H1 (cell line): ENCODE data around the gene LYVE1. TPM values are rescaled to one million over a fixed set of nuclear protein-coding genes. Genes with fewer than 3 reads are reported as not detected.

Source experiments
- CTCF ChIA-PET: fragments of 300-600 bp; sonication (Branson Sonifier 250); formaldehyde crosslinking; loops from one replicate; lab custom pipeline; 2021; ENCODE audit not compliant: partially characterized antibody; lab: Charles Lee
- POLR2A ChIA-PET: fragments of 300-600 bp; sonication (Branson Sonifier 250); formaldehyde crosslinking; loops from one replicate; lab custom pipeline; 2021; ENCODE audit warnings: inconsistent platforms; ENCODE audit not compliant: partially characterized antibody; lab: Charles Lee
- DNase-seq, 2 experiments: peaks; one replicate each; pipeline versions ENCODE4 v3.0.0 to v3.0.0-alpha.2; 2010 to 2022; ENCODE audit warnings: low spot score in 2 of 2, low read depth in 1 of 2, mixed read lengths in 1 of 2
- FAIRE-seq: peaks from 2 replicates; lab custom pipeline; 2011; peaks lifted over from hg19 to GRCh38; lab: Jason Lieb, UNC
- H2AFZ ChIP-seq: 2 replicates; pipeline ENCODE4 v1.8.1; 2012; ENCODE audit warnings: low read length, inconsistent platforms
- H2AK5ac ChIP-seq: 2 replicates; pipeline ENCODE4 v1.6.1; 2013; ENCODE audit warnings: low read depth, low read length
- H2BK120ac ChIP-seq: replicated peaks from 2 replicates; pipeline ENCODE3; 2013; ENCODE audit warnings: low read depth, low read length, inconsistent platforms
- H2BK12ac ChIP-seq: 2 replicates; pipeline ENCODE4 v1.6.1; 2013; ENCODE audit warnings: low read depth, low read length
- H2BK15ac ChIP-seq: 2 replicates; pipeline ENCODE4 v1.6.1; 2013; ENCODE audit warnings: low read length
- H2BK20ac ChIP-seq: 2 replicates; pipeline ENCODE4 v1.6.1; 2013; ENCODE audit warnings: low read length
- H2BK5ac ChIP-seq: 2 replicates; pipeline ENCODE4 v1.6.1; 2013; ENCODE audit warnings: low read depth, low read length
- H3K14ac ChIP-seq: 2 replicates; pipeline ENCODE4 v1.6.1; 2013; ENCODE audit warnings: inconsistent platforms; ENCODE audit not compliant: insufficient read length
- H3K18ac ChIP-seq: 2 replicates; pipeline ENCODE4 v1.6.1; 2013; ENCODE audit warnings: low read length; ENCODE audit errors: extremely low read depth
- H3K23ac ChIP-seq: 2 replicates; pipeline ENCODE4 v1.6.1; 2013; ENCODE audit warnings: inconsistent platforms; ENCODE audit not compliant: insufficient read length
- H3K23me2 ChIP-seq: 2 replicates; pipeline ENCODE4 v1.6.1; 2013; ENCODE audit warnings: low read depth, low read length
- H3K27ac ChIP-seq: 2 replicates; pipeline ENCODE4 v1.6.1; 2011; ENCODE audit warnings: low read depth, low read length, inconsistent platforms
- H3K27me3 ChIP-seq, 4 experiments: replicated peaks in 1 of 4; 1 replicate in 1 of 4; 2 replicates in 3 of 4; pipeline versions ENCODE4 v1.6.1 to v1.8.1; 2011 to 2013; ENCODE audit warnings: low read length in 3 of 4, mild to moderate bottlenecking in 3 of 4, inconsistent platforms in 2 of 4, mixed read lengths in 2 of 4, moderate library complexity in 1 of 4; ENCODE audit not compliant: control insufficient read depth in 3 of 4, insufficient read depth in 3 of 4; ENCODE audit errors: extremely low read depth in 1 of 4
- H3K36me3 ChIP-seq, 4 experiments: 2 replicates each; pipeline versions ENCODE4 v1.6.1 to v1.8.1; 2011 to 2013; ENCODE audit warnings: mild to moderate bottlenecking in 4 of 4, low read length in 3 of 4, moderate library complexity in 2 of 4, control low read depth in 1 of 4, inconsistent platforms in 1 of 4; ENCODE audit not compliant: insufficient read depth in 4 of 4, control insufficient read depth in 2 of 4
- H3K4ac ChIP-seq: replicated peaks from 2 replicates; pipeline ENCODE3; 2013; ENCODE audit warnings: low read length, low read depth, mixed read lengths, inconsistent platforms; ENCODE audit not compliant: insufficient read length
- H3K4me1 ChIP-seq, 4 experiments: replicated peaks in 1 of 4; 1 replicate in 1 of 4; 2 replicates in 3 of 4; pipeline versions ENCODE4 v1.6.1 to v1.8.1; 2011 to 2013; ENCODE audit warnings: low read length in 3 of 4, inconsistent platforms in 2 of 4, mixed read lengths in 1 of 4; ENCODE audit not compliant: insufficient read depth in 4 of 4, control insufficient read depth in 3 of 4
- H3K4me2 ChIP-seq, 2 experiments: 2 replicates each; pipeline versions ENCODE4 v1.6.1 to v1.8.1; 2011 to 2013; ENCODE audit warnings: low read depth in 2 of 2, low read length in 2 of 2, control low read depth in 1 of 2, inconsistent platforms in 1 of 2, mild to moderate bottlenecking in 1 of 2; ENCODE audit not compliant: insufficient read depth in 1 of 2
- H3K4me3 ChIP-seq, 4 experiments: fragments of 200-600, 300-600 bp in 1 of 4; sonication (generic), shearing (Covaris generic), sonication (Bioruptor Twin) in 1 of 4; 2 replicates each; pipeline versions ENCODE4 v1.5.1 to v1.8.1; 2011 to 2016; ENCODE audit warnings: low read length in 4 of 4, low read depth in 3 of 4, control low read depth in 2 of 4, inconsistent platforms in 2 of 4, mild to moderate bottlenecking in 2 of 4, mixed read lengths in 1 of 4, moderate library complexity in 1 of 4; ENCODE audit not compliant: insufficient read depth in 2 of 4; ENCODE audit errors: extremely low read depth in 1 of 4
- H3K56ac ChIP-seq: replicated peaks from 2 replicates; pipeline ENCODE3; 2013; ENCODE audit warnings: low read depth, mild to moderate bottlenecking, mixed read lengths, low read length, inconsistent platforms; ENCODE audit not compliant: insufficient read length
- H3K79me1 ChIP-seq: 2 replicates; pipeline ENCODE4 v1.6.1; 2013; ENCODE audit warnings: low read depth, low read length, control low read depth
- H3K79me2 ChIP-seq, 2 experiments: 2 replicates each; pipeline versions ENCODE4 v1.6.1 to v1.8.1; 2012 to 2013; ENCODE audit warnings: low read length in 2 of 2, mild to moderate bottlenecking in 2 of 2, inconsistent platforms in 1 of 2; ENCODE audit not compliant: insufficient read depth in 2 of 2, control insufficient read depth in 1 of 2
- H3K9ac ChIP-seq, 4 experiments: replicated peaks in 1 of 4; 1 replicate in 1 of 4; 2 replicates in 3 of 4; pipeline versions ENCODE4 v1.6.1 to v1.8.1; 2011 to 2013; ENCODE audit warnings: low read depth in 3 of 4, low read length in 3 of 4, control low read depth in 2 of 4, mild to moderate bottlenecking in 2 of 4, moderate library complexity in 2 of 4, inconsistent platforms in 1 of 4; ENCODE audit errors: extremely low read depth in 1 of 4
- H3K9me3 ChIP-seq, 2 experiments: 2 replicates each; pipeline versions ENCODE4 v1.6.1 to v1.8.1; 2012 to 2013; ENCODE audit warnings: mild to moderate bottlenecking in 2 of 2, moderate library complexity in 2 of 2, control low read depth in 1 of 2, inconsistent platforms in 1 of 2, low read depth in 1 of 2, low read length in 1 of 2, mixed read lengths in 1 of 2; ENCODE audit not compliant: insufficient read depth in 2 of 2
- H4K20me1 ChIP-seq, 2 experiments: replicated peaks in 1 of 2; 2 replicates each; pipeline versions ENCODE3 to v1.8.1; 2011 to 2013; ENCODE audit warnings: inconsistent platforms in 2 of 2, low read length in 2 of 2, mild to moderate bottlenecking in 1 of 2; ENCODE audit not compliant: insufficient read depth in 2 of 2, control insufficient read depth in 1 of 2
- H4K5ac ChIP-seq: 2 replicates; pipeline ENCODE4 v1.6.1; 2013; ENCODE audit warnings: low read length, low read depth, mixed read lengths, inconsistent platforms; ENCODE audit not compliant: insufficient read length
- H4K8ac ChIP-seq: 2 replicates; pipeline ENCODE4 v1.8.0; 2013; ENCODE audit warnings: mild to moderate bottlenecking, moderate library complexity, low read length, inconsistent platforms; ENCODE audit not compliant: insufficient read depth; ENCODE audit errors: extremely low read depth
- H4K91ac ChIP-seq: replicated peaks from 2 replicates; pipeline ENCODE3; 2013; ENCODE audit warnings: low read length, mixed read lengths, inconsistent platforms; ENCODE audit not compliant: insufficient read length
- CTCF ChIP-seq, 3 experiments: IDR thresholded peaks; 1 replicate in 2 of 3; 2 replicates in 1 of 3; pipeline versions ENCODE4 v1.5.1 to v1.6.1; 2011; ENCODE audit warnings: low read length in 3 of 3, mild to moderate bottlenecking in 3 of 3, inconsistent platforms in 2 of 3, low read depth in 1 of 3, moderate library complexity in 1 of 3; ENCODE audit not compliant: insufficient read depth in 1 of 3; ENCODE audit errors: control extremely low read depth in 1 of 3
- polyA plus RNA-seq, 7 experiments: library from polyadenylated mRNA; depleted of rRNA in 3 of 7; stranded (reverse) in 5 of 7; unstranded in 2 of 7; fragments of >200 nt in 5 of 7; fragments of 200-250 nt in 2 of 7; gene quantifications; 1 replicate in 5 of 7; 2 replicates in 1 of 7; 4 replicates in 1 of 7; pipeline versions ENCODE4 v1.2.1 to v1.2.3, GENCODE V29; 2011 to 2013; ENCODE audit warnings: missing spikeins in 2 of 7, mixed read lengths in 2 of 7
- total RNA-seq: library from RNA; stranded (reverse); fragmentation: NEBNext Ultra II Directional; extraction: Animal tissue kit (Norgen Biotek cat#: 25700); gene quantifications from 2 replicates; pipeline ENCODE4 v1.2.1, GENCODE V29; 2021

The LYVE1 gene
- total and polyA plus RNA-seq, 2 of the 8 experiments (the other 6 are each of a cell fraction or from before 2014, with no cell fraction given): 0.09 TPM; not detected in 1

DNA sequence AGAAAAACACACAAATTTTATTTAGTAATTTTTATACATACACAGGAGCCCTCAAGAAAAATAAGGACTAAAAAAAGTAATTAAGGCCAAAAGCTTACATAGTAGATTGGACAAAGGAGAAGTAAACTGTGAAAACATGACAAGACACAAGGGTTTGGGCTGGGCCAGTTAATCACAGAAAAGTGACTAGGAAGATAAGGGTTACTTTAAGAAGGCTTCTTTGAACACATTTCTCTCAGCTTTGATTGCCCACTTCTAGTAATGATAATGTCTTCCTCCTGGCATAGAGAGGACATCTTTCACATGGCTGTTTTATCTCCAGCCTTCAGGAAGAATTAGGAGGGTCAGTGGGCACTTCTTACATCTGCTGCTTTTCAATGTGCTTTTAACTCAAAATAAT is 30.9 kb downstream of the LYVE1 start:
- H3K36me3 ChIP-seq: no peaks in the 10 kb centered on the region
- H3K23ac ChIP-seq: no peak overlapping the region
- peaks cover 4% of the 10 kb centered on the region; the same call in 1 of the 2 replicates for H3K23me2 ChIP-seq
- no peak overlapping the region for H3K56ac ChIP-seq
- no peak overlapping the region for H3K27ac ChIP-seq
- no peak overlapping the region for H3K4ac ChIP-seq
- H3K4me1 ChIP-seq: peaks cover 0 to 6% (median 0%) of the 10 kb centered on the region in 4 experiments; a peak in 2 of 7 replicates
- H3K9ac ChIP-seq: no peak overlapping the region
- ChIA-PET CTCF (no interaction called here), POLR2A (no interaction called here)
- no peak overlapping the region for H3K4me2 ChIP-seq
- no peak overlapping the region for H2BK120ac ChIP-seq
- no peak overlapping the region for H2BK20ac ChIP-seq
- H3K27me3 ChIP-seq: no peaks in the 10 kb centered on the region
- no peak overlapping the region for H2BK5ac ChIP-seq
- H2BK12ac ChIP-seq: no peak overlapping the region
- no peak overlapping the region for H3K14ac ChIP-seq
- H4K91ac ChIP-seq: no peak overlapping the region
- H4K8ac ChIP-seq: no peak overlapping the region
- H3K9me3 ChIP-seq: no peaks in the 10 kb centered on the region
- H3K79me1 ChIP-seq: no peaks in the 10 kb centered on the region; the same call in 1 of the 2 replicates
- H2AK5ac ChIP-seq: no peak overlapping the region
- no peak overlapping the region for H2AFZ ChIP-seq
- no peaks in the 10 kb centered on the region for H3K79me2 ChIP-seq
- no peak overlapping the region for H3K4me3 ChIP-seq
- FAIRE-seq (no peak), DNase-seq (no peak)
- H4K5ac ChIP-seq: no peak overlapping the region
- no peak overlapping the region for H2BK15ac ChIP-seq
- H4K20me1 ChIP-seq: no peaks in the 10 kb centered on the region
- H3K18ac ChIP-seq: no peak overlapping the region
- TF ChIP-seq CTCF (IDR thresholded peaks at IDR 0.05; ENCODE audit: control extremely low read depth in 1 of 3, insufficient read depth in 1 of 3, low read depth in 1 of 3, low read length in 3 of 3): no peak
